ENCODE measurements around the gene SEMA3D. TPM values are rescaled to one million over a fixed set of nuclear protein-coding genes. Genes with fewer than 3 reads are reported as not detected.
A peak's percentile ranks its signal among the peaks of the same experiment; 100 is the strongest.

The SEMA3D gene
- polyA plus RNA-seq, 2 of the 4 experiments (the other 2 are of a cell fraction) = 0.04 to 0.13 TPM

GRCh38 chr7:85074992-85075391 is 111.9 kb downstream of the SEMA3D start (continued):
- no peak for TF ChIP-seq NR3C1 (IDR thresholded peaks at IDR 0.05)

- H3K4me3 ChIP-seq = no peak overlapping the region
- DNase-seq (ENCODE audit: low read depth in 1 of 2, low spot score in 1 of 2) (no peak), FAIRE-seq (no peak), ATAC-seq (no peak)
- no peak overlapping the region for H3K4me2 ChIP-seq
- no peak for TF ChIP-seq RCOR1 (IDR thresholded peaks at IDR 0.05; ENCODE audit: low read depth, low read length)
- no peak for TF ChIP-seq FOXS1 (CRISPR knock-in tag; IDR thresholded peaks at IDR 0.05)
- no peak for TF ChIP-seq MAX (IDR thresholded peaks at IDR 0.05)
- TF ChIP-seq KDM1A (IDR thresholded peaks at IDR 0.05; ENCODE audit: low read depth) = no peak
- TF ChIP-seq HOXB5 (CRISPR knock-in tag; IDR thresholded peaks at IDR 0.05) = no peak
- TF ChIP-seq PHF8 (IDR thresholded peaks at IDR 0.05; ENCODE audit: borderline replicate concordance, low read depth) = no peak
- no peak for TF ChIP-seq EHMT2 (IDR thresholded peaks at IDR 0.05; ENCODE audit: low read depth)
- TF ChIP-seq HOXB13 (CRISPR knock-in tag; IDR thresholded peaks at IDR 0.05; ENCODE audit: low read depth) = no peak
- no peak for TF ChIP-seq CTCF (IDR thresholded peaks at IDR 0.05)
- no peak for TF ChIP-seq ZNF302 (CRISPR knock-in tag; IDR thresholded peaks at IDR 0.05)
- TF ChIP-seq HDAC2 (IDR thresholded peaks at IDR 0.05) = no peak
- TF ChIP-seq EP300 (IDR thresholded peaks at IDR 0.05) = no peak
- no peak for TF ChIP-seq RAD21 (conservative IDR thresholded peaks at IDR 0.05 in 1 of 2, IDR thresholded peaks at IDR 0.05 in 1 of 2)
- TF ChIP-seq NFE2L2 (conservative IDR thresholded peaks at IDR 0.05; ENCODE audit: low read length) = no peak
- no peak for TF ChIP-seq PBX3 (IDR thresholded peaks at IDR 0.05)
- 6% methylated on average over 1 of the region's 1 CpG for WGBS (ENCODE audit: missing lambda C conversion rate)
- H3K9me3 ChIP-seq = no peaks in the 10 kb centered on the region
- ChIA-PET POLR2A (no interaction called here), CTCF (no interaction called here)
- no peak overlapping the region for H3K27ac ChIP-seq
- no peaks in the 10 kb centered on the region for H3K4me1 ChIP-seq
Measured at GRCh38 chr7:85074016-85074415, 112.8 kb downstream of the SEMA3D start.

GRCh38 chr7:85070967-85071628 is 115.8 kb downstream of the SEMA3D start:
- no peak for FAIRE-seq
- POLR2A ChIA-PET = no interaction called here

More at GRCh38 chr7:85070967-85071628, 115.8 kb downstream of the SEMA3D start:
- no peaks in the 10 kb centered on the region for H3K4me1 ChIP-seq
- 46% methylated on average over 5 of the region's 5 CpGs for WGBS (ENCODE audit: missing lambda C conversion rate)
- no peak overlapping the region for H3K27ac ChIP-seq
- H3K4me2 ChIP-seq = no peak overlapping the region
- DNase-seq (ENCODE audit: low read depth in 1 of 2, low spot score in 1 of 2) (no peak), ATAC-seq (no peak)
- H3K9me3 ChIP-seq = no peaks in the 10 kb centered on the region
- CTCF ChIA-PET = interaction anchor here (1.2 kb wide), 1 partner anchor 782 kb away, joined by 3 read pairs; no protein-coding TSS in a partner anchor
- TF ChIP-seq MAFK (IDR thresholded peaks at IDR 0.05; ENCODE audit: partially characterized antibody) (peak; percentile 62), TP53 (CRISPR knock-in tag; IDR thresholded peaks at IDR 0.05) (no peak), RNF2 (IDR thresholded peaks at IDR 0.05; ENCODE audit: borderline replicate concordance, low read depth) (no peak), HOXB13 (CRISPR knock-in tag; IDR thresholded peaks at IDR 0.05; ENCODE audit: low read depth) (no peak), HOXB5 (CRISPR knock-in tag; IDR thresholded peaks at IDR 0.05) (no peak), ZNF302 (CRISPR knock-in tag; IDR thresholded peaks at IDR 0.05) (no peak), NPAS2 (CRISPR knock-in tag; IDR thresholded peaks at IDR 0.05; ENCODE audit: borderline replicate concordance) (no peak), REST (IDR thresholded peaks at IDR 0.05) (no peak), NFE2L2 (conservative IDR thresholded peaks at IDR 0.05; ENCODE audit: low read length) (0 out of 2 replicates have a peak, but pooled peaks have one; percentile 10), ATOH8 (CRISPR knock-in tag; IDR thresholded peaks at IDR 0.05; ENCODE audit: low read depth) (no peak), CBX2 (IDR thresholded peaks at IDR 0.05; ENCODE audit: borderline replicate concordance, low read depth) (no peak)
- H3K4me3 ChIP-seq = no peak overlapping the region
